ENCODE measurements around the gene TLE1.
"Not testable (repeated sequence)": the region's sequence is repeated elsewhere in the genome, so short reads cannot be mapped to it uniquely, and the experiment has no call there.

The TLE1 gene

DNA sequence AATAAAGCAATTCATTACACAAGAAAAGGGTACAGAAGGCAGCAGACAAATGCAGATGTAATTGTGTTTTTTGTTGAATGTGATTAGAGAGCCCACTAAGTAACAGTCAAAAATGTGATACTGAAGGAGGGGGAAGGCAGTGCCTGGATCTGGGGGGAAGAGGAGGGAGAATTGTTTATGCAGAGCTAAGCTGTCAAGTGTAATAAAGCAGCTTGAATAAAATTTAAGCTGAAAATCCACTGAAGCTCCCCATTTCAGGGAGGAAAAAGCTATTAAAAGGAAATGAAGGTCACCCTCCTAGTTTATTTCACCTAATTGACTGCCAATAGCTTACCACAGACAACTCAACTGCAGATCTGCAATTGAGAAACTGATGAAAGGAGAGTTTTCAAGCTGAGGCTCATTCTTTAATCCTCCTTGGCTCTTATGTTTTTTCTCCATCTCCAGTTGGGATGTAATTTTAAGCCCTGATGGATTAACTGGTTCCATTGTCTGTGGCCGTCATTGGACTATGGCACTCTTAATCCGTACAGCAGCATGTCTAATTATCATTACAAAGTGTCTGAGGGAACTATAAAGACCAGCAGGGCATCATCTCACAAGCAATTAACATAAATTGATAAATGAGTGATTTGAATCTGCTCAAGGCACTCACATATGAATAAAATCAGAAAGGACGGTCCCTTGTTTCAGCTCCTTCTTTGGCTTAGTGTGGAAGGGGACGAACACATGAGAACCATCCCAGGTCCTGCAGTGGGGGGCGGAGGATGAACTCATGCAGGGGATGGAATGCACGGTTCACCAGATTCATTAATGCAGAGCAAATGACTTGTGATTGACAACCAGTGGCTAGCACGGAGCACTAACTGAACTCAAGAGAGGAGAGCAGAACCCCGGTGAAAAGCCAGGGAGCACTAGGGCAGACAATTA lies 38.5 kb downstream of the TLE1 start:
- Histone ChIP-seq H3K27ac (no peak overlapping the region), H3K9ac (no peak overlapping the region), H3K27me3 (ENCODE audit: insufficient read depth, low read depth) (no peaks in the 10 kb centered on the region), H4K20me1 (ENCODE audit: insufficient read depth) (no peaks in the 10 kb centered on the region), H3K4me1 (ENCODE audit: low read depth, poor library complexity, severe bottlenecking) (no peaks in the 10 kb centered on the region), H3K4me2 (no peak overlapping the region), H3K36me3 (ENCODE audit: insufficient read depth) (no peaks in the 10 kb centered on the region), H3K4me3 (IDR thresholded peaks at IDR 0.05; ENCODE audit: insufficient read depth, low read depth, low read length) (no peak overlapping the region), H3K79me2 (ENCODE audit: insufficient read depth, low read depth) (no peaks in the 10 kb centered on the region), H2AFZ (ENCODE audit: low read depth) (no peak overlapping the region)
- no peak for TF ChIP-seq CTCF (conservative IDR thresholded peaks at IDR 0.05; ENCODE audit: low read depth, low read length)

GRCh38 chr9:81649475-81650240 lies 39.7 kb downstream of the TLE1 start:
- no peak overlapping the region for H2AFZ ChIP-seq (ENCODE audit: low read depth)
- no peak overlapping the region for H3K4me3 ChIP-seq (IDR thresholded peaks at IDR 0.05; ENCODE audit: insufficient read depth, low read depth, low read length)
- H3K4me1 ChIP-seq (ENCODE audit: low read depth, poor library complexity, severe bottlenecking), result no peaks in the 10 kb centered on the region
- H3K27ac ChIP-seq, result no peak overlapping the region
- H4K20me1 ChIP-seq (ENCODE audit: insufficient read depth), result no peaks in the 10 kb centered on the region
- H3K9ac ChIP-seq, result no peak overlapping the region
- H3K27me3 ChIP-seq (ENCODE audit: insufficient read depth, low read depth), result no peaks in the 10 kb centered on the region
- no peaks in the 10 kb centered on the region for H3K36me3 ChIP-seq (ENCODE audit: insufficient read depth)
- no peak overlapping the region for H3K4me2 ChIP-seq
- H3K79me2 ChIP-seq (ENCODE audit: insufficient read depth, low read depth), result no peaks in the 10 kb centered on the region
- TF ChIP-seq CTCF (conservative IDR thresholded peaks at IDR 0.05; ENCODE audit: low read depth, low read length), result no peak

- Histone ChIP-seq H3K36me3 (ENCODE audit: insufficient read depth) (no peaks in the 10 kb centered on the region), H3K4me3 (IDR thresholded peaks at IDR 0.05; ENCODE audit: insufficient read depth, low read depth, low read length) (no peak overlapping the region), H3K4me2 (no peak overlapping the region), H3K27ac (no peak overlapping the region), H3K79me2 (ENCODE audit: insufficient read depth, low read depth) (no peaks in the 10 kb centered on the region), H3K4me1 (ENCODE audit: low read depth, poor library complexity, severe bottlenecking) (no peaks in the 10 kb centered on the region), H2AFZ (ENCODE audit: low read depth) (no peak overlapping the region), H4K20me1 (ENCODE audit: insufficient read depth) (no peaks in the 10 kb centered on the region), H3K9ac (no peak overlapping the region), H3K27me3 (ENCODE audit: insufficient read depth, low read depth) (no peaks in the 10 kb centered on the region)
- no peak for TF ChIP-seq CTCF (conservative IDR thresholded peaks at IDR 0.05; ENCODE audit: low read depth, low read length)
Observed at GRCh38 chr9:81648891-81649290, 40.5 kb downstream of the TLE1 start.

- TF ChIP-seq CTCF (conservative IDR thresholded peaks at IDR 0.05; ENCODE audit: low read depth, low read length), result no peak
- Histone ChIP-seq H2AFZ (ENCODE audit: low read depth) (no peak overlapping the region), H3K27ac (no peak overlapping the region), H3K9ac (no peak overlapping the region), H3K27me3 (ENCODE audit: insufficient read depth, low read depth) (no peaks in the 10 kb centered on the region), H3K4me3 (IDR thresholded peaks at IDR 0.05; ENCODE audit: insufficient read depth, low read depth, low read length) (no peak overlapping the region), H4K20me1 (ENCODE audit: insufficient read depth) (no peaks in the 10 kb centered on the region), H3K79me2 (ENCODE audit: insufficient read depth, low read depth) (no peaks in the 10 kb centered on the region), H3K4me1 (ENCODE audit: low read depth, poor library complexity, severe bottlenecking) (no peaks in the 10 kb centered on the region), H3K36me3 (ENCODE audit: insufficient read depth) (no peaks in the 10 kb centered on the region), H3K4me2 (no peak overlapping the region)
Observed at GRCh38 chr9:81646337-81646736, 43.0 kb downstream of the TLE1 start.

GRCh38 chr9:81644513-81644912 lies 44.8 kb downstream of the TLE1 start:
- H3K4me3 ChIP-seq (IDR thresholded peaks at IDR 0.05; ENCODE audit: insufficient read depth, low read depth, low read length); H3K4me1 ChIP-seq (ENCODE audit: low read depth, poor library complexity, severe bottlenecking); H3K27me3 ChIP-seq (ENCODE audit: insufficient read depth, low read depth); H2AFZ ChIP-seq (ENCODE audit: low read depth); H3K9ac ChIP-seq; H3K27ac ChIP-seq; H3K36me3 ChIP-seq (ENCODE audit: insufficient read depth); H3K4me2 ChIP-seq; H3K79me2 ChIP-seq (ENCODE audit: insufficient read depth, low read depth); H4K20me1 ChIP-seq (ENCODE audit: insufficient read depth): not testable (repeated sequence)

Measured in KMS-11 (cell line).